Measurements from ENCODE around the gene ING3. TPM values are rescaled to one million over a fixed set of nuclear protein-coding genes. Genes with fewer than 3 reads are reported as not detected.

Gene ING3
- total and polyA plus RNA-seq, 9 of the 15 experiments (the other 6 are each of a cell fraction or from before 2014, with no cell fraction given) = 22.8 to 233 (median 50.4) TPM

DNA sequence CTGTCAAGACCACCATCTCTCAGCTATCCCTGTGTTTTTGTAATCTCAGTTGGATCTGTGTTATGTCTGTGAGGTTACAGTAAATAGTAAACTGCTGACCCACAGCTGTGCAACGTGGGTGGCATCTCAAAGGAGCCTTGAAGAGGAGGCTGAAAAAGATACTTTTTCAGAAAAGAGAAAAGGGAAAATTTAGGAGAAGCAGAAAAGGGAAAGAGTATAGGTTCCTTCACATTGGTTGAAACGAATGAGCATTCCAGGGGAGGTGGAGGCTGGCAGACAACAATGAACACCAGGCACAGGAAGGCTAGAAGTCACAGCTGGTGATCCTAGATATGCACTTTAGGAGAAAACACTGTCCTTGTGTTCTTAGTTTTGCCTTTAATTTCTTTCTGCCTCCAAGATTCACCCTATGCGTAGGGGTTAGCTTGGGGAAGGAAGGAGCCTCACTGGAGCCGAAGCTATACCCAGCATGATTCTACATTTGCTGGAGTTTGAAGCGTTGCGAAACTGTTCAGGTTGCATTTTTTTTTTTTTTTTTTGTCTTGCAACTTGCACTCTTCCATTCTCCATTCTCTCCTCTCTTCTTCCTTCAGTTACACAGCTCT, 56.2 kb downstream of the ING3 start (continued):
- no peak for TF ChIP-seq ZFPM2 (CRISPR knock-in tag; IDR thresholded peaks at IDR 0.05)
- no peak for TF ChIP-seq RFX7 (CRISPR knock-in tag; IDR thresholded peaks at IDR 0.05)
- TF ChIP-seq KLF1 (tag; IDR thresholded peaks at IDR 0.05) = no peak
- TF ChIP-seq CBX8 (IDR thresholded peaks at IDR 0.05; ENCODE audit: borderline replicate concordance, extremely low read depth, low read depth, low read length, poor library complexity, severe bottlenecking) = no peak
- TF ChIP-seq, protein P1, sequence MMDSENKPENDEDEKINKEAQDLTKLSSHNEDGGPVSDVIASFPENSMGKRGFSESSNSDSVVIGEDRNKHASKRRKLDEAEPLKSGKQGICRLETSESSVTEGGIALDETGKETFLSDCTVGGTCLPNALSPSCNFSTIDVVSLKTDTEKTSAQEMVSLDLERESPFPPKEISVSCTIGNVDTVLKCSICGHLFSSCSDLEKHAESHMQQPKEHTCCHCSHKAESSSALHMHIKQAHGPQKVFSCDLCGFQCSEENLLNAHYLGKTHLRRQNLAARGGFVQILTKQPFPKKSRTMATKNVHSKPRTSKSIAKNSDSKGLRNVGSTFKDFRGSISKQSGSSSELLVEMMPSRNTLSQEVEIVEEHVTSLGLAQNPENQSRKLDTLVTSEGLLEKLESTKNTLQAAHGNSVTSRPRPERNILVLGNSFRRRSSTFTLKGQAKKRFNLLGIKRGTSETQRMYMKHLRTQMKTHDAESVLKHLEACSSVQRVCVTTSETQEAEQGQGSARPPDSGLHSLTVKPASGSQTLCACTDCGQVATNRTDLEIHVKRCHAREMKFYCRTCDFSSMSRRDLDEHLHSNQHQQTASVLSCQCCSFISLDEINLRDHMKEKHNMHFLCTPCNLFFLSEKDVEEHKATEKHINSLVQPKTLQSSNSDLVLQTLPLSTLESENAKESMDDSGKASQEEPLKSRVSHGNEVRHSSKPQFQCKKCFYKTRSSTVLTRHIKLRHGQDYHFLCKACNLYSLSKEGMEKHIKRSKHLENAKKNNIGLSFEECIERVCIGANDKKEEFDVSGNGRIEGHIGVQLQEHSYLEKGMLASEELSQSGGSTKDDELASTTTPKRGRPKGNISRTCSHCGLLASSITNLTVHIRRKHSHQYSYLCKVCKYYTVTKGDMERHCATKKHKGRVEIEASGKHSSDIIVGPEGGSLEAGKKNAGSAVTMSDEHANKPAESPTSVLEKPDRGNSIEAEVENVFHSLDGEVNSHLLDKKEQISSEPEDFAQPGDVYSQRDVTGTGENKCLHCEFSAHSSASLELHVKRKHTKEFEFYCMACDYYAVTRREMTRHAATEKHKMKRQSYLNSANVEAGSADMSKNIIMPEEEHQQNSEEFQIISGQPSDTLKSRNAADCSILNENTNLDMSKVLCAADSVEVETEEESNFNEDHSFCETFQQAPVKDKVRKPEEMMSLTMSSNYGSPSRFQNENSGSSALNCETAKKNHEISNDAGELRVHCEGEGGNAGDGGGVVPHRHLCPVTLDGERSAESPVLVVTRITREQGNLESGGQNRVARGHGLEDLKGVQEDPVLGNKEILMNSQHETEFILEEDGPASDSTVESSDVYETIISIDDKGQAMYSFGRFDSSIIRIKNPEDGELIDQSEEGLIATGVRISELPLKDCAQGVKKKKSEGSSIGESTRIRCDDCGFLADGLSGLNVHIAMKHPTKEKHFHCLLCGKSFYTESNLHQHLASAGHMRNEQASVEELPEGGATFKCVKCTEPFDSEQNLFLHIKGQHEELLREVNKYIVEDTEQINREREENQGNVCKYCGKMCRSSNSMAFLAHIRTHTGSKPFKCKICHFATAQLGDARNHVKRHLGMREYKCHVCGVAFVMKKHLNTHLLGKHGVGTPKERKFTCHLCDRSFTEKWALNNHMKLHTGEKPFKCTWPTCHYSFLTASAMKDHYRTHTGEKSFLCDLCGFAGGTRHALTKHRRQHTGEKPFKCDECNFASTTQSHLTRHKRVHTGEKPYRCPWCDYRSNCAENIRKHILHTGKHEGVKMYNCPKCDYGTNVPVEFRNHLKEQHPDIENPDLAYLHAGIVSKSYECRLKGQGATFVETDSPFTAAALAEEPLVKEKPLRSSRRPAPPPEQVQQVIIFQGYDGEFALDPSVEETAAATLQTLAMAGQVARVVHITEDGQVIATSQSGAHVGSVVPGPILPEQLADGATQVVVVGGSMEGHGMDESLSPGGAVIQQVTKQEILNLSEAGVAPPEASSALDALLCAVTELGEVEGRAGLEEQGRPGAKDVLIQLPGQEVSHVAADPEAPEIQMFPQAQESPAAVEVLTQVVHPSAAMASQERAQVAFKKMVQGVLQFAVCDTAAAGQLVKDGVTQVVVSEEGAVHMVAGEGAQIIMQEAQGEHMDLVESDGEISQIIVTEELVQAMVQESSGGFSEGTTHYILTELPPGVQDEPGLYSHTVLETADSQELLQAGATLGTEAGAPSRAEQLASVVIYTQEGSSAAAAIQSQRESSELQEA (IDR thresholded peaks at IDR 0.05; ENCODE audit: low read depth) = no peak
- TF ChIP-seq TEAD4 (IDR thresholded peaks at IDR 0.05; ENCODE audit: low read length) = peak; percentile 75
- TF ChIP-seq TEAD4 (CRISPR knock-in tag; IDR thresholded peaks at IDR 0.05; ENCODE audit: borderline replicate concordance) = no peak
- no peak for TF ChIP-seq HNRNPH1 (optimal IDR thresholded peaks at IDR 0.05; ENCODE audit: low read depth, low read length)
- TF ChIP-seq RFX1 (IDR thresholded peaks at IDR 0.05) = no peak
- no peak for TF ChIP-seq SNRNP70 (optimal IDR thresholded peaks at IDR 0.05; ENCODE audit: low read depth, low read length)
- TF ChIP-seq, protein P2, sequence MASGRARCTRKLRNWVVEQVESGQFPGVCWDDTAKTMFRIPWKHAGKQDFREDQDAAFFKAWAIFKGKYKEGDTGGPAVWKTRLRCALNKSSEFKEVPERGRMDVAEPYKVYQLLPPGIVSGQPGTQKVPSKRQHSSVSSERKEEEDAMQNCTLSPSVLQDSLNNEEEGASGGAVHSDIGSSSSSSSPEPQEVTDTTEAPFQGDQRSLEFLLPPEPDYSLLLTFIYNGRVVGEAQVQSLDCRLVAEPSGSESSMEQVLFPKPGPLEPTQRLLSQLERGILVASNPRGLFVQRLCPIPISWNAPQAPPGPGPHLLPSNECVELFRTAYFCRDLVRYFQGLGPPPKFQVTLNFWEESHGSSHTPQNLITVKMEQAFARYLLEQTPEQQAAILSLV (tag; IDR thresholded peaks at IDR 0.05) = peak; percentile 46; the same call in 1 of the 2 replicates
- no peak for TF ChIP-seq KAT7 (CRISPR knock-in tag; IDR thresholded peaks at IDR 0.05; ENCODE audit: borderline replicate concordance)
- TF ChIP-seq, protein P3, sequence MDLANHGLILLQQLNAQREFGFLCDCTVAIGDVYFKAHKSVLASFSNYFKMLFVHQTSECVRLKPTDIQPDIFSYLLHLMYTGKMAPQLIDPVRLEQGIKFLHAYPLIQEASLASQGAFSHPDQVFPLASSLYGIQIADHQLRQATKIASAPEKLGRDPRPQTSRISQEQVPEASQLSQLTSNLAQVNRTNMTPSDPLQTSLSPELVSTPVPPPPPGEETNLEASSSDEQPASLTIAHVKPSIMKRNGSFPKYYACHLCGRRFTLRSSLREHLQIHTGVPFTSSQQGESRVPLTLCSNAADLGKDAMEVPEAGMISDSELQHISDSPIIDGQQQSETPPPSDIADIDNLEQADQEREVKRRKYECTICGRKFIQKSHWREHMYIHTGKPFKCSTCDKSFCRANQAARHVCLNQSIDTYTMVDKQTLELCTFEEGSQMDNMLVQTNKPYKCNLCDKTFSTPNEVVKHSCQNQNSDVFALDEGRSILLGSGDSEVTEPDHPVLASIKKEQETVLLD (IDR thresholded peaks at IDR 0.05) = peak; percentile 49; the same call in 1 of the 2 replicates
- no peak for TF ChIP-seq ZNF184 (CRISPR knock-in tag; IDR thresholded peaks at IDR 0.05)
- TF ChIP-seq NCOA1 (IDR thresholded peaks at IDR 0.05; ENCODE audit: low read depth) = no peak
- TF ChIP-seq ZNF12 (CRISPR knock-in tag; IDR thresholded peaks at IDR 0.05) = no peak
- TF ChIP-seq SAFB2 (IDR thresholded peaks at IDR 0.05; ENCODE audit: borderline replicate concordance, low read depth, low read length, severe bottlenecking) = no peak
- TF ChIP-seq GTF2A2 (tag; IDR thresholded peaks at IDR 0.05) = no peak
- TF ChIP-seq IRF2 (CRISPR knock-in tag; IDR thresholded peaks at IDR 0.05) = no peak
